Measurements from ENCODE around the gene ACRV1. TPM values are rescaled to one million over a fixed set of nuclear protein-coding genes. Genes with fewer than 3 reads are reported as not detected.
"Not testable (repeated sequence)": the region's sequence is repeated elsewhere in the genome, so short reads cannot be mapped to it uniquely, and the experiment has no call there.

The ACRV1 gene
- polyA plus RNA-seq, 1 of the 3 experiments (the other 2 are of a cell fraction) = not detected

DNA sequence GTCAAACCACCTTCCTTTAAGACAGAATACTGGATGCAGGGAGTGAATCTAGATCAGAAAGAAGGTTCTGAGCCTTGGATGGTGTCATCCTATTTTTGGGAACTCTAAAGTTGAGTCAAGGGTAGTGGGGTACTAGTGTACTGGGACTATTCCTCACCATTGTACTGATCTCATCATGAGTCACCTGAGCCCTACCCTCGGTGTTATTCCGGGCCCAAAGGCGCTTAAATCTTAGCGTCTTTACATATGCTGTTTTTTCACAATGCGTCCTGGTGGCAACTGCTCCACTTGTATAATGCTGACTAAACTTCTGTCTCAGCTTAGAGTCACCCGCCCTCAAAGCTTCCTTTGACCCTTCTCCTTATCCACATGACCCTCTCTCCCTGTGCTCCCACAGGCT lies 40.1 kb upstream of the ACRV1 start (continued):
- TF ChIP-seq USF2 (IDR thresholded peaks at IDR 0.05; ENCODE audit: borderline replicate concordance, low read depth, low read length) = no peak
- no peak for TF ChIP-seq YY1 (IDR thresholded peaks at IDR 0.05; ENCODE audit: low read depth)

GRCh38 chr11:125704686-125705085 lies 24.0 kb upstream of the ACRV1 start:
- H2AFZ ChIP-seq (ENCODE audit: low read depth); H3K4me1 ChIP-seq (ENCODE audit: control insufficient read depth in 1 of 2, insufficient read depth in 2 of 2, low read depth in 1 of 2, low read length in 1 of 2); H4K20me1 ChIP-seq (ENCODE audit: insufficient read depth); H3K9me2 ChIP-seq; H3K36me3 ChIP-seq (replicated peaks in 1 of 2; ENCODE audit: control insufficient read depth in 1 of 2, insufficient read depth in 2 of 2, low read length in 1 of 2); H3K79me2 ChIP-seq (ENCODE audit: insufficient read depth); POLR2A ChIA-PET; H3K27me3 ChIP-seq (ENCODE audit: insufficient read depth); H3K4me2 ChIP-seq; H3F3A ChIP-seq (replicated peaks; ENCODE audit: insufficient read depth); DNase-seq; H3K4me3 ChIP-seq (ENCODE audit: low read depth in 2 of 2, low read length in 1 of 2); H3K27ac ChIP-seq (ENCODE audit: low read depth in 2 of 2, low read length in 1 of 2); CTCF ChIA-PET; H3K9me3 ChIP-seq; H3K9ac ChIP-seq: not testable (repeated sequence)
- WGBS (ENCODE audit: low lambda C conversion rate) = 93% methylated on average over 3 of the region's 24 CpGs

- CTCF ChIA-PET = interaction anchor here (2.6 kb wide), 1 partner anchor 12 kb away, joined by 7 read pairs; no protein-coding TSS in a partner anchor
Observed at GRCh38 chr11:125701858-125702621, 21.4 kb upstream of the ACRV1 start.

More at GRCh38 chr11:125701858-125702621, 21.4 kb upstream of the ACRV1 start:
- 15% methylated on average over 5 of the region's 6 CpGs for WGBS (ENCODE audit: low lambda C conversion rate)
- Histone ChIP-seq H3F3A (replicated peaks; ENCODE audit: insufficient read depth) (no peaks in the 10 kb centered on the region), H3K36me3 (replicated peaks in 1 of 2; ENCODE audit: control insufficient read depth in 1 of 2, insufficient read depth in 2 of 2, low read length in 1 of 2) (no peaks in the 10 kb centered on the region), H3K9ac (no peak overlapping the region), H3K27ac (ENCODE audit: low read depth in 2 of 2, low read length in 1 of 2) (no peak overlapping the region), H3K4me1 (ENCODE audit: control insufficient read depth in 1 of 2, insufficient read depth in 2 of 2, low read depth in 1 of 2, low read length in 1 of 2) (no peaks in the 10 kb centered on the region), H3K9me3 (no peaks in the 10 kb centered on the region), H3K4me3 (ENCODE audit: low read depth in 2 of 2, low read length in 1 of 2) (no peak overlapping the region), H3K4me2 (no peak overlapping the region), H4K20me1 (ENCODE audit: insufficient read depth) (no peaks in the 10 kb centered on the region), H3K79me2 (ENCODE audit: insufficient read depth) (no peaks in the 10 kb centered on the region), H3K27me3 (ENCODE audit: insufficient read depth) (peaks cover 15% of the 10 kb centered on the region; the same call in 1 of the 2 replicates), H2AFZ (ENCODE audit: low read depth) (no peak overlapping the region), H3K9me2 (no peaks in the 10 kb centered on the region)
- DNase-seq = no peak
- POLR2A ChIA-PET = no interaction called here
- no peak for TF ChIP-seq JUND (IDR thresholded peaks at IDR 0.05)
- TF ChIP-seq, protein P1, sequence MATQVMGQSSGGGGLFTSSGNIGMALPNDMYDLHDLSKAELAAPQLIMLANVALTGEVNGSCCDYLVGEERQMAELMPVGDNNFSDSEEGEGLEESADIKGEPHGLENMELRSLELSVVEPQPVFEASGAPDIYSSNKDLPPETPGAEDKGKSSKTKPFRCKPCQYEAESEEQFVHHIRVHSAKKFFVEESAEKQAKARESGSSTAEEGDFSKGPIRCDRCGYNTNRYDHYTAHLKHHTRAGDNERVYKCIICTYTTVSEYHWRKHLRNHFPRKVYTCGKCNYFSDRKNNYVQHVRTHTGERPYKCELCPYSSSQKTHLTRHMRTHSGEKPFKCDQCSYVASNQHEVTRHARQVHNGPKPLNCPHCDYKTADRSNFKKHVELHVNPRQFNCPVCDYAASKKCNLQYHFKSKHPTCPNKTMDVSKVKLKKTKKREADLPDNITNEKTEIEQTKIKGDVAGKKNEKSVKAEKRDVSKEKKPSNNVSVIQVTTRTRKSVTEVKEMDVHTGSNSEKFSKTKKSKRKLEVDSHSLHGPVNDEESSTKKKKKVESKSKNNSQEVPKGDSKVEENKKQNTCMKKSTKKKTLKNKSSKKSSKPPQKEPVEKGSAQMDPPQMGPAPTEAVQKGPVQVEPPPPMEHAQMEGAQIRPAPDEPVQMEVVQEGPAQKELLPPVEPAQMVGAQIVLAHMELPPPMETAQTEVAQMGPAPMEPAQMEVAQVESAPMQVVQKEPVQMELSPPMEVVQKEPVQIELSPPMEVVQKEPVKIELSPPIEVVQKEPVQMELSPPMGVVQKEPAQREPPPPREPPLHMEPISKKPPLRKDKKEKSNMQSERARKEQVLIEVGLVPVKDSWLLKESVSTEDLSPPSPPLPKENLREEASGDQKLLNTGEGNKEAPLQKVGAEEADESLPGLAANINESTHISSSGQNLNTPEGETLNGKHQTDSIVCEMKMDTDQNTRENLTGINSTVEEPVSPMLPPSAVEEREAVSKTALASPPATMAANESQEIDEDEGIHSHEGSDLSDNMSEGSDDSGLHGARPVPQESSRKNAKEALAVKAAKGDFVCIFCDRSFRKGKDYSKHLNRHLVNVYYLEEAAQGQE (IDR thresholded peaks at IDR 0.05; ENCODE audit: low read depth, low read length) = no peak
- TF ChIP-seq EZH2phosphoT487 (IDR thresholded peaks at IDR 0.05; ENCODE audit: borderline replicate concordance, low read depth) = no peak
- TF ChIP-seq GABPA (IDR thresholded peaks at IDR 0.05; ENCODE audit: low read depth) = no peak
- TF ChIP-seq CHD2 (IDR thresholded peaks at IDR 0.05; ENCODE audit: low read length, partially characterized antibody) = no peak
- TF ChIP-seq RXRA (IDR thresholded peaks at IDR 0.05; ENCODE audit: borderline replicate concordance, low read depth) = no peak
- TF ChIP-seq RFX5 (IDR thresholded peaks at IDR 0.05; ENCODE audit: low read length) = no peak
- TF ChIP-seq YY1 (IDR thresholded peaks at IDR 0.05; ENCODE audit: low read depth) = no peak
- TF ChIP-seq NFIC (IDR thresholded peaks at IDR 0.05; ENCODE audit: borderline replicate concordance) = no peak
- no peak for TF ChIP-seq RCOR1 (IDR thresholded peaks at IDR 0.05; ENCODE audit: low read length)

Measured in SK-N-SH (cell line).